ENCODE measurements around the gene ZNF474. TPM values are rescaled to one million over a fixed set of nuclear protein-coding genes. Genes with fewer than 3 reads are reported as not detected.

The ZNF474 gene
- total RNA-seq, 1 donor from 2014 or later: 1.1 TPM

DNA sequence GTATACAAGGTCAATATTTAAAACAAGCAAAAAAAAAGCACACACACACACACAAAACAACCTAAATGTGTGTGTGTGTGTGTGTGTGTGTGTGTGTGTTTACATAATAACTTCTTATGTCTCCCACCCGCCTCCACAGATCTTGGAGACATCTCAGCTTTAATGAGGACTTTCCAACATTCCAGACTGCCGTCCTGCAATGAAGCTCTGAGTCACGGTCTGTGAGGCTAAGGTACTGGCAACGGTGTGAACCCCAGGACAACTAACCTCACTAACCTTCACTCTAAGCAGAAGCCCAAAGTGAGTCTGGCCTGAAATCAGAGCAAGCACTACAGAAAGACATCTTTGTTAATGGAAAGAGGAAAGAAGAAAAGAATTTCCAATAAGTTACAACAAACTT lies 22.3 kb downstream of the ZNF474 start:
- Histone ChIP-seq H3K36me3 (ENCODE audit: control insufficient read depth, insufficient read depth, low read length) (peaks cover 1% of the 10 kb centered on the region), H3K4me3 (ENCODE audit: low read depth, low read length) (no peak overlapping the region), H3K27me3 (ENCODE audit: control insufficient read depth, insufficient read depth, low read length) (no peaks in the 10 kb centered on the region)
- no peak for DNase-seq (ENCODE audit: low read depth)
- TF ChIP-seq, protein P1, sequence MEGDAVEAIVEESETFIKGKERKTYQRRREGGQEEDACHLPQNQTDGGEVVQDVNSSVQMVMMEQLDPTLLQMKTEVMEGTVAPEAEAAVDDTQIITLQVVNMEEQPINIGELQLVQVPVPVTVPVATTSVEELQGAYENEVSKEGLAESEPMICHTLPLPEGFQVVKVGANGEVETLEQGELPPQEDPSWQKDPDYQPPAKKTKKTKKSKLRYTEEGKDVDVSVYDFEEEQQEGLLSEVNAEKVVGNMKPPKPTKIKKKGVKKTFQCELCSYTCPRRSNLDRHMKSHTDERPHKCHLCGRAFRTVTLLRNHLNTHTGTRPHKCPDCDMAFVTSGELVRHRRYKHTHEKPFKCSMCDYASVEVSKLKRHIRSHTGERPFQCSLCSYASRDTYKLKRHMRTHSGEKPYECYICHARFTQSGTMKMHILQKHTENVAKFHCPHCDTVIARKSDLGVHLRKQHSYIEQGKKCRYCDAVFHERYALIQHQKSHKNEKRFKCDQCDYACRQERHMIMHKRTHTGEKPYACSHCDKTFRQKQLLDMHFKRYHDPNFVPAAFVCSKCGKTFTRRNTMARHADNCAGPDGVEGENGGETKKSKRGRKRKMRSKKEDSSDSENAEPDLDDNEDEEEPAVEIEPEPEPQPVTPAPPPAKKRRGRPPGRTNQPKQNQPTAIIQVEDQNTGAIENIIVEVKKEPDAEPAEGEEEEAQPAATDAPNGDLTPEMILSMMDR (IDR thresholded peaks at IDR 0.05; ENCODE audit: insufficient read depth, low read length, poor library complexity, severe bottlenecking): no peak

DNA sequence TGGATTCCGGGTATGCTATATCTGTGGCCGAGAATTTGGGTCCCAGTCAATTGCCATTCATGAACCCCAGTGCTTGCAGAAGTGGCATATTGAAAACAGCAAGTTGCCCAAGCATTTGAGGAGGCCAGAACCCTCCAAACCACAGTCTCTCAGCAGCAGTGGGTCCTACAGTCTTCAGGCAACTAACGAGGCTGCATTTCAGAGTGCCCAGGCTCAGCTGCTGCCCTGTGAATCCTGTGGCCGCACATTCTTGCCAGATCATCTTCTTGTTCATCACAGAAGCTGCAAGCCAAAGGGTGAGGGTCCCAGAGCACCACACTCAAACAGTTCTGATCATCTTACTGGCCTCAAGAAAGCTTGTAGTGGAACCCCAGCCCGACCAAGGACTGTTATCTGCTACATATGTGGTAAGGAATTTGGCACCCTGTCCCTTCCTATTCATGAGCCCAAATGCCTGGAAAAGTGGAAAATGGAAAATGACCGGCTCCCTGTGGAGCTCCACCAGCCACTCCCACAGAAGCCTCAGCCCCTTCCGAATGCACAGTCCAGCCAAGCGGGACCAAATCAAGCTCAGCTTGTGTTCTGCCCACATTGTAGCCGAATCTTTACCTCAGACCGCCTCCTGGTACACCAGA lies 23.0 kb downstream of the ZNF474 start:
- peaks cover 1% of the 10 kb centered on the region for H3K36me3 ChIP-seq (ENCODE audit: control insufficient read depth, insufficient read depth, low read length)
- no peak overlapping the region for H3K4me3 ChIP-seq (ENCODE audit: low read depth, low read length)

DNA sequence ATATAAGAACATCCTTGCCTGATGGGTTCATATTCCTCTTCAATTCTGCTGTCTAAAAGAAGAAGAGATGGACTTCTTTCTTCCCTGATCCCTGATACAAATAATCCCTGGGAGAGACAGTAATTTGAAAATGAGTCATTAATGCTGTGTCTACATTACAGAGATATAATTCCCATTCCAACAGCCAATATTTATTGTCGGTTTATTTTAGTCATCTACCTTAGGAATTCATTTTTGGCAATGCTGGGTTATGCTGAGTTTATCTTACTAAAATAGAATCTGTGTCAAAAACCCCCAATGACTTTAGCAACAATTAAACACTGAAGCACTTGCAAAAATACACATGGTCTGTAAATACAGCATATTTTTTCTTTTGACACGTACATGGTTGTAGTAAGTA lies 23.9 kb downstream of the ZNF474 start:
- Histone ChIP-seq H3K27me3 (ENCODE audit: control insufficient read depth, insufficient read depth, low read length) (no peaks in the 10 kb centered on the region), H3K36me3 (ENCODE audit: control insufficient read depth, insufficient read depth, low read length) (peaks cover 1% of the 10 kb centered on the region), H3K4me3 (ENCODE audit: low read depth, low read length) (no peak overlapping the region)
- no peak for DNase-seq (ENCODE audit: low read depth)
- TF ChIP-seq, protein P1 (IDR thresholded peaks at IDR 0.05; ENCODE audit: insufficient read depth, low read length, poor library complexity, severe bottlenecking): no peak

More for the DNA sequence above, 23.0 kb downstream of the ZNF474 start:
- H3K27me3 ChIP-seq (ENCODE audit: control insufficient read depth, insufficient read depth, low read length): no peaks in the 10 kb centered on the region
- no peak for DNase-seq (ENCODE audit: low read depth)
- TF ChIP-seq, protein P1 (IDR thresholded peaks at IDR 0.05; ENCODE audit: insufficient read depth, low read length, poor library complexity, severe bottlenecking): no peak

DNA sequence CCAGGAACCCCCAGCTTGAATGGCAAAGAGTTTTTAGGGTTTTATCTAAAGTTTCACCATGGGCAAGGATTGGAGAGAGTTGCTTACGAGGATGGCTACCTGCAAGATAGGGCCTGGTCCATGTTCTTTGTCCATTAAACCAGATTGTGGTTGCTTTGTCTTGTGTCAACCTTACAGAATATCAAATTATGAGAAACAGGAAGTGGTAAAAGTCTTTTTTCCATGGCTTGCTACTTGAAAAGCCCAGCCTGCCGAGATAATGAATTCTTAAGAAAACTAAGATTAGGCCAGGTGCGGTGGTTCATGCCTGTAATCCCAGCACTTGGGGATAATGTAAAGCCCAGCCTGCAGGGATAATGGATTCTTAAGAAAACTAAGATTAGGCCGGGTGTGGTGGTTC lies 24.4 kb downstream of the ZNF474 start:
- H3K27me3 ChIP-seq (ENCODE audit: control insufficient read depth, insufficient read depth, low read length): no peaks in the 10 kb centered on the region
- H3K36me3 ChIP-seq (ENCODE audit: control insufficient read depth, insufficient read depth, low read length): no peaks in the 10 kb centered on the region
- no peak overlapping the region for H3K4me3 ChIP-seq (ENCODE audit: low read depth, low read length)
- no peak for DNase-seq (ENCODE audit: low read depth)
- TF ChIP-seq, protein P1 (IDR thresholded peaks at IDR 0.05; ENCODE audit: insufficient read depth, low read length, poor library complexity, severe bottlenecking): no peak

DNA sequence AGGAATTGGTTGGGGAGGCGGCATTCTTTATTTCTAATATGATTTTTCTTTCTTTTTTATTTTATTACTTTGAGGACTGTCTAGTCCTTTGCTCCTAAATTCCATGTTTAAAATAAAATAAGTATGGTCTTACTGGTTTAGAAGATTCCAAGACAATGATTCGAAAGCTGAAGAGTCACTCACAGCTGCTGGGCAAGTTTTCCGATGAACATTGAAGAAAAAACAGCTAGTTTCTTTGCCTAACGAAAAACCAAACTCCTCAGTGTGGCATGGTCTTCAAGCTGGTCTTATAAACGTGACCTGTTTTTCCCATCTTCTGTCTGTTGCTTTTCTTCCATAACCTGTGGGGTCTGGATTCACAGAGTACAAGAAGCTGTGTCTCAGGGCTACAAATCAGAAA lies 25.1 kb downstream of the ZNF474 start:
- TF ChIP-seq, protein P1 (IDR thresholded peaks at IDR 0.05; ENCODE audit: insufficient read depth, low read length, poor library complexity, severe bottlenecking): no peak
- Histone ChIP-seq H3K36me3 (ENCODE audit: control insufficient read depth, insufficient read depth, low read length) (no peaks in the 10 kb centered on the region), H3K27me3 (ENCODE audit: control insufficient read depth, insufficient read depth, low read length) (no peaks in the 10 kb centered on the region), H3K4me3 (ENCODE audit: low read depth, low read length) (no peak overlapping the region)
- no peak for DNase-seq (ENCODE audit: low read depth)

DNA sequence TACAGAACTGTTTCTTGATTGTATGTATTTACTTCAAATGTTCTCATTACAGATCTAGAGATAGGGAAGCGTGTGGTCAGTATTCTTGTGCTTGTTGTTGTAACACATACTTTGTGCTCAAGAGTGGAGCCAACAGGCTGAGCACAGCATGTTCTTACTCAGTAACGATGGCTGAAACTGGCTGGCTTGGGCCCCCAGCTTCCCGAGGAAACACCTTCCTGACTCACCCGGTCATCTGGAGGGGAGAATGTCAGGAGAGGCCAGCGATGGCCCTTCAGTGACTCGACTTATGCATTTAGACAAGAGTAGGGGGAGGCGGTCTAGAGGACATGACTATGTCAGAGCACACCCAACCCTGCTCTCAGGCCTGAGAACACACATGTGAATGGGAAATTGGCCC lies 25.6 kb downstream of the ZNF474 start:
- no peak for DNase-seq (ENCODE audit: low read depth)

More for the DNA sequence above, 25.6 kb downstream of the ZNF474 start:
- Histone ChIP-seq H3K4me3 (ENCODE audit: low read depth, low read length) (no peak overlapping the region), H3K36me3 (ENCODE audit: control insufficient read depth, insufficient read depth, low read length) (no peaks in the 10 kb centered on the region), H3K27me3 (ENCODE audit: control insufficient read depth, insufficient read depth, low read length) (no peaks in the 10 kb centered on the region)
- TF ChIP-seq, protein P1 (IDR thresholded peaks at IDR 0.05; ENCODE audit: insufficient read depth, low read length, poor library complexity, severe bottlenecking): no peak
